NK-92 treated with Interleukin-12 subunit alpha and Interleukin-12 subunit beta, amount 100 ng/mL, for 24 hours (cell line): ENCODE data around the gene CPZ.
"Not testable (repeated sequence)": the region's sequence is repeated elsewhere in the genome, so short reads cannot be mapped to it uniquely, and the experiment has no call there.

Experiments used
- DNase-seq: peaks from one replicate; lab custom pipeline; 2025; lab: John Stamatoyannopoulos, UW

CPZ gene

GRCh38 chr4:8610858-8611616, 18.5 kb downstream of the CPZ start:
- no peak for DNase-seq

- DNase-seq = no peak
Measured at GRCh38 chr4:8612646-8613045, 20.1 kb downstream of the CPZ start.

DNA sequence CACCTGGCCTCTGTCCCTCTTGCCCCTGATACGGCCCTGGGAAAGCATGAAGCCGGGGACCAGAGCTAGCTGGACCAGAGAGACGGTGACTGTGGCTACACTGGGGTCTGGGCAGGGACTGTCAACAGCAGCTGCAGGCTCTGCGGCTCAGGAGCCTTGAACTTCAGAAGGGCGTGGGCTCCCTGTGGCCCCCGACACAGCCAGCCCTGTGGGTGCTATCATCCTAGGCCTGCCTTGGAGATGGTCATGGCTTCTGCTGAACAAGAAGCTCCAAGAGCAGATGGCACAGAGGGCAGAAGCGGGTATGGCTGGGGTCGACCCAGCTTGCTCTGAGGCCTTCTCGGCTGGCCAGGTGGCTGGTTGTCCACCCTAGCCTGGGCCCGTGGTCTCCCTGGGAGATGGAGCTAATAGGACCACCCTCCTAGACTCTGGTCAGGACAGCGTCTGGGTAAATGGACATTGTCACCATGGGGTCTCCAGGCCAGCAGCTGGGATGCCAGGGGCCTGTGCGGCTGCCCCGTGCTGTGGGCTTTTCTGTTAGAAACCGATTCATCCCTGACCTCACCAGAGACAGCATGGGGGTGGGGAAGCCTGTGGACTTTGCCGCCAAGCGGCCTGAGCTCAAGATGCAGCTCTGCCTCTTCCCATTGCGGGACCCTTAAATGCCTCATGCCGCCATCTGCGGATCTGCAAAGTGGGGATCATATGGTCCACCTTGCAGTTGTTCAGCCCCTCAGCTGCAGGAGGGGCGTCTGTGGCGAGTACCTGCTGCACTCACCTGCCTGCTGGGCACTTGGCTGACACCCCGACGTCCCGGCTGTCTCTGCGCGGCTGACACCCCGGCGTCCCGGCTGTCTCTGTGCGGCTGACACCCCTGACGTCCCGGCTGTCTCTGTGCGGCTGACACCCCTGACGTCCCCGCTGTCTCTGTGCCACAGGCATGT, 21.1 kb downstream of the CPZ start:
- no peak for DNase-seq

DNA sequence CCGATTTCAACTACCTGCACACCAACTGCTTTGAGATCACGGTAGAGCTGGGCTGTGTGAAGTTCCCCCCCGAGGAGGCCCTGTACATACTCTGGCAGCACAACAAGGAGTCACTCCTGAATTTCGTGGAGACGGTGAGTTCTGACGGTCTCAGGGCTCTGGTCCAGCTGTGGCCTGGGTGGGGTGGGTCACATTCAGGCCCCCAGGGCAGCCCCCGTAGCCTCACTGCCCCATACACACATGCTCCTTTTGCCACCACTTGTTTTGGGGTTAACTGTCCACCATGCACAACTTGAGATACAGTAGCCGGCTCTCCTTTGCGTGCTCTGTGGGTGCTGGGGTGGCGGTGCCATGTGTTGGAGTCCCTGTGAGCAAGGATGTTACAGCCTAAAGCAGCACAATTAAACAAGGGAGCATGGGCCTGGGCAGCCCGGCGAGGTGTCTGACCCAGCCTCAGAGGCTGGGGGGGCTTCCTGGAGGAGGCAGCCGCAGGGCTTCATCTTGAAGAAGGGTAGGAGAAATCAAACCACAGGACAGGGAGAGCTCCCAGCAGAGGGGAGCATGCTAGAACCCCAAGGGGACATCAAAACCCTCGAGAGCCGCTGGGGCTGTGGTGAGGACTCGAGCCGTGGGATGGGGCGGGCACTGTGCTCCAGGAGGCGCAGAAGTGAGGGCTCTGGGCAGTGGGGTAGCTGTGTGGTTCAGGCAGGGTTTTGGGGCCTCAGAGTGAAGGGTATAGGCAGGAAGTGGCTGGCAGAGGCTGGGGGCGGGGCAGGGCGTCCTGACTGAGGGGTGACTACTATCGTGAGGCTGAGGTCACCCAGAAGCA, 22.0 kb downstream of the CPZ start:
- no peak for DNase-seq

DNA sequence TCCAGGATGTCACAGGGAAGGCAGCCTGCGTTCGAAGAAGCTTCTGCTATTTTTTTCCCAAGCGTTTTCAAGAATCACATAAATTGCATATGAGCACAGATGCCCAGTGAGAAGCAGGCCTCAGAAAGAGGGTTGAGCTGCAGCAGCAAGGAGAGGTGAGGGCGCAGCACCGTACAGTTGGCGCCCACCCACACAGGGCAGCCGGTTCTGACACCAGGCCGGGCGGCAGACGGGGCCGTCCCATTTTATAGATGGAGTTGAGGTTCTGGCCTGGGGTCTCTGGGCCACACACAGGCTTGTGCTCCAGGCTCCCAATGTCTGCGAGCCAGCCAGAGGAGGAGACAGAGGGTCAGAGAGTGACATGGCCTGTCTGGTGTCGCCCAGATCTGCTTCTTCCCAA, 22.8 kb downstream of the CPZ start:
- DNase-seq = no peak

- DNase-seq = no peak
Measured at GRCh38 chr4:8615921-8616787, 23.6 kb downstream of the CPZ start.

DNA sequence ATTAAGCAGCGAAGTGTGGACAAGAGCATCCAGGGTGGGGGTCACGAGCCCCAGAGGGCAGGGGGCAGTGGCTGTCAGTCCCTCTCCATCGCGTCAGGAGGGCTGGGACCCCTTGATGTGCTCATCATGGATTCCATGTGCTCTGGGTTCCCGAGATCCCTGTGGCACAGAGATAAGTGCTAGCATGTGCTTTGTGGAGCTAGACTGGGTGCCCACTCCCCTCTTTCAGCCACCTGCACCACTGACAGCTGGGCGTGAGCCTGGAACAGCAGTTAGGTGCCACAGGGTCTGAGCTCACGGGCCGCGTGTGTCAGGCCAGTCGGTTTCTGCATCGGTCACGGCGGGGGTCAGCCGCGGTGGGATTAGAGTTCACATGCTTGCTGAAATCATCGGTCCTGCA, 24.3 kb downstream of the CPZ start:
- DNase-seq = no peak

- no peak for DNase-seq
Measured at GRCh38 chr4:8617486-8618040, 25.0 kb downstream of the CPZ start.

GRCh38 chr4:8618421-8618820, 25.9 kb downstream of the CPZ start:
- DNase-seq = no peak

DNA sequence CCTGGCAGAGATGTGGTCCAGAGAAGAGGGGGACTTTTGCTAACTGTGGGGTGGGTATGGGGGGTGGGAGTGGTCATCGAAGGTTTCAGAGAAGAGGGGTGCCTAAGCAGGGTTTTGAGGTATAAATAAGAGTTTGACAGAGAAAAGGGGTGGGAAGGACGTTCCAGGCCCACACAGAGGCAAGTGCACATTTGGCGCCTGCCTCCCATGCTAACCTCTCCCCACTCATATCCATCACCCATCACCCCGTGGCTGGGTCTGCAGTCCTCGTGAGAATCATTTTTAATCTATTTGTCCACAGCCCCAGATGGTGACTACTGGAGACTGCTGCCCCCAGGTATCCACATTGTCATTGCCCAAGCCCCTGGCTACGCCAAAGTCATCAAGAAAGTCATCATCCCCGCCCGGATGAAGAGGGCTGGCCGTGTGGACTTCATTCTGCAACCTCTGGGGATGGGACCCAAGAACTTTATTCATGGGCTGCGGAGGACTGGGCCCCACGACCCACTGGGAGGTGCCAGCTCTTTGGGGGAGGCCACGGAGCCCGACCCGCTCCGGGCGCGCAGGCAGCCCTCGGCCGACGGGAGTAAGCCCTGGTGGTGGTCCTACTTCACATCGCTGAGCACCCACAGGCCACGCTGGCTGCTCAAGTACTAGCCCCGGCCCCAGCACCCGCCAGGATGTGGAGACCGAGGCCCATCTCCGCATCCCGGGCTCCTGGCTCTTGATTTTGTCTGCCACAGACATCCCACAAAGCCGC, 26.6 kb downstream of the CPZ start:
- no peak for DNase-seq

DNA sequence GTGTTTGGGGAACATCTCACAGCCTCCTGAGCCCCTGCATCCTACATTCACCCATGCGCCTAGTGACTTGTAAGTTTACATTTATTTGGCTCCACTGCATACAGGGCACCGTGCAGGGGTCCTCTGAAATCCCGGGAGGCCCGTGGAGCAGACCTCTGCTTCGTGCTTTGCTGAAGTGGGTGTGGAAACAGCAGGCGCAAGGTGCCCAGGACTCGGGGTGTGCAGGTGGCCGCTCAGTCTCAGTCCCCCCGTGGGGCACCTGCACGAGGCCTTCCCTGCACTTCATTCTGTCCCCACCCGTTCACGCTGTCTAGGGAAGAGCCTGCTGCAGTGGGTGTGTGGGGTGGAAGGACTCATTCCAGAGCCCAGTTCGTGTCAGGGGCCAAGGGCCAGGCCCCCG, 28.6 kb downstream of the CPZ start:
- not testable (repeated sequence) for DNase-seq

GRCh38 chr4:8624601-8625272, 32.2 kb downstream of the CPZ start:
- DNase-seq = not testable (repeated sequence)

GRCh38 chr4:8630240-8630905, 37.8 kb downstream of the CPZ start:
- DNase-seq = not testable (repeated sequence)

GRCh38 chr4:8631896-8632295, 39.3 kb downstream of the CPZ start:
- not testable (repeated sequence) for DNase-seq

GRCh38 chr4:8634773-8635172, 42.2 kb downstream of the CPZ start:
- DNase-seq = not testable (repeated sequence)

DNA sequence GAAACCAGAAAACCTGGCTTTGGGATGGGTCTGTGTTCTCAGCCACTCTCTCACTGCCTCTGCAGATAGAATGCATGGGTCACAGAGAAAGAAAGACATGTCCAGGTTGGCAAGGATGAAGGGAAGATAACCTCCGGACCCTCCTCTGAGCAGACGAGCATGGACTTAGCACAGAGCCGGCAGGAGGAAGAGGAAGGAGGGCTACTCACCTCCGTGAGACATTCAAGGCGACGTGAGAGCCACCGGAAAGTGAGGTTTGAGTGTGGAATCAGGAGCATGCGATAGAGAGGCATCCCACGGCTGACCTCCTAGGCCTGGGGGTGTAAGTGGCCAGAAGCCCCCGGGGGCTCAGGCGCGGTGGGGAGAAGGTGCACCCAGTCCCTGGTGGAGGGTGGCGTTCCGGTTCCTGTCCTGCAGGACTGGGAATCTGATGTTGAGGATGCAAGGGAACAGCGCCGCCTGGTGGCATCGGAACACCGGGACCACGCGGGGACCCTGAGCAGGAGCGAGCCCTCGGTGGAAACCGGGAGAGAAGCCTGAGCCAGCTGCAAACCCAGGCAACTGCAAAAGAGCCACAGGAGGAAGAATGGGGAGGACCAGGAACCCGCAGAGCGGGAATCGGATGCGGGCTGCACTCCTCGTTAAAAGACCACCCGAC, 43.5 kb downstream of the CPZ start:
- not testable (repeated sequence) for DNase-seq

GRCh38 chr4:8637456-8637984, 45.0 kb downstream of the CPZ start:
- DNase-seq = no peak

- DNase-seq = no peak
Measured at GRCh38 chr4:8639021-8639420, 46.5 kb downstream of the CPZ start.
